Neural cell (in vitro differentiated cells): ENCODE results near the gene RHO. TPM values are rescaled to one million over a fixed set of nuclear protein-coding genes. Genes with fewer than 3 reads are reported as not detected.

Experiments
- H2AFZ ChIP-seq: fragments of 200-600, 300-800 bp; sonication (generic), shearing (Covaris generic); 2 replicates; pipeline ENCODE4 v1.6.0; 2014; ENCODE audit warnings: low read depth, mild to moderate bottlenecking, antibody characterized with exemption, low read length, moderate library complexity
- H3F3A ChIP-seq: fragments of 200-600 bp; shearing (Covaris generic); 2 replicates; pipeline ENCODE4 v1.6.1; 2016; ENCODE audit warnings: mild to moderate bottlenecking, moderate library complexity, mixed read lengths, antibody characterized with exemption, low read length; ENCODE audit not compliant: insufficient read depth, poor library complexity, severe bottlenecking
- H3K27ac ChIP-seq: fragments of 200-600, 300-800 bp; sonication (generic), shearing (Covaris generic); 2 replicates; pipeline ENCODE4 v1.5.1; 2014; ENCODE audit warnings: mild to moderate bottlenecking, low read length, moderate library complexity
- H3K27me3 ChIP-seq: fragments of 300-800, 200-600 bp; sonication (generic), shearing (Covaris generic); 2 replicates; pipeline ENCODE4 v1.6.0; 2014; ENCODE audit warnings: mild to moderate bottlenecking, low read depth, low read length, moderate library complexity; ENCODE audit not compliant: insufficient read depth
- H3K36me3 ChIP-seq: fragments of 300-800, 200-600 bp; sonication (generic), shearing (Covaris generic); 2 replicates; pipeline ENCODE4 v1.5.1; 2014; ENCODE audit warnings: mild to moderate bottlenecking, antibody characterized with exemption, low read length, moderate library complexity; ENCODE audit not compliant: insufficient read depth
- H3K4me2 ChIP-seq: fragments of 300-800, 200-600 bp; sonication (generic), shearing (Covaris generic); 2 replicates; pipeline ENCODE4 v1.6.0; 2014; ENCODE audit warnings: mild to moderate bottlenecking, low read length
- H3K4me3 ChIP-seq: fragments of 300-800, 200-600 bp; sonication (generic), shearing (Covaris generic); 2 replicates; pipeline ENCODE4 v1.5.1; 2014; ENCODE audit warnings: mild to moderate bottlenecking, low read length, moderate library complexity
- H3K79me2 ChIP-seq: fragments of 200-600 bp; shearing (Covaris generic); replicated peaks from 2 replicates; pipeline ENCODE4 v1.6.0; 2014; ENCODE audit warnings: mild to moderate bottlenecking, low read length, moderate library complexity; ENCODE audit not compliant: insufficient read depth
- H3K9ac ChIP-seq: fragments of 300-800, 200-600 bp; sonication (generic), shearing (Covaris generic); 2 replicates; pipeline ENCODE4 v1.6.1; 2016; ENCODE audit warnings: mild to moderate bottlenecking, low read length, mixed read lengths
- H3K9me2 ChIP-seq: fragments of 200-600 bp; shearing (Covaris generic); 2 replicates; pipeline ENCODE4 v1.6.1; 2016; ENCODE audit warnings: mild to moderate bottlenecking, low read length, mixed read lengths; ENCODE audit not compliant: insufficient read depth
- H3K9me3 ChIP-seq: fragments of 200-600, 300-800 bp; sonication (generic), shearing (Covaris generic); 2 replicates; pipeline ENCODE4 v1.6.1; 2016; ENCODE audit warnings: mild to moderate bottlenecking, mixed run types, low read length, moderate library complexity, mixed read lengths
- H4K20me1 ChIP-seq: fragments of 200-600 bp; shearing (Covaris generic); 2 replicates; pipeline ENCODE4 v1.6.1; 2016; ENCODE audit warnings: mild to moderate bottlenecking, mixed run types; ENCODE audit not compliant: insufficient read depth
- EP300 ChIP-seq: fragments of 450-650 bp; conservative IDR thresholded peaks from 2 replicates; pipeline ENCODE4 v1.6.1; 2014; ENCODE audit warnings: antibody characterized with exemption, mild to moderate bottlenecking, moderate library complexity; ENCODE audit not compliant: poor library complexity, severe bottlenecking
- EZH2 ChIP-seq: fragments of 200-600, 300-800 bp; shearing (Covaris generic), sonication (generic); IDR thresholded peaks from 2 replicates; pipeline ENCODE4 v1.6.1; 2014; ENCODE audit warnings: antibody characterized with exemption, low read length, borderline replicate concordance, mild to moderate bottlenecking; ENCODE audit not compliant: insufficient read depth, poor library complexity, severe bottlenecking
- MXI1 ChIP-seq: fragments of 450-650 bp; conservative IDR thresholded peaks from 2 replicates; pipeline ENCODE4 v1.6.1; 2014; ENCODE audit warnings: antibody characterized with exemption, mild to moderate bottlenecking; ENCODE audit not compliant: poor library complexity, severe bottlenecking
- POLR2AphosphoS5 ChIP-seq: IDR thresholded peaks from 2 replicates; pipeline ENCODE4 v1.6.1; 2012
- RAD21 ChIP-seq: fragments of 450-650 bp; conservative IDR thresholded peaks from 2 replicates; pipeline ENCODE4 v1.6.1; 2014; ENCODE audit warnings: antibody characterized with exemption, mild to moderate bottlenecking, moderate library complexity
- SMC3 ChIP-seq: fragments of 450-650 bp; conservative IDR thresholded peaks from 2 replicates; pipeline ENCODE4 v1.6.1; 2014; ENCODE audit warnings: antibody characterized with exemption, mild to moderate bottlenecking, moderate library complexity; ENCODE audit not compliant: poor library complexity
- TAF1 ChIP-seq: IDR thresholded peaks from 2 replicates; pipeline ENCODE4 v1.6.1; 2012; ENCODE audit warnings: low read depth
- polyA plus RNA-seq: library from polyadenylated mRNA; depleted of rRNA; stranded (reverse); fragments of >200 nt; gene quantifications from 2 replicates; pipeline ENCODE4 v1.2.3, GENCODE V29; 2014
- TF ChIP-seq, protein P1 (sequence below): IDR thresholded peaks from 2 replicates; pipeline ENCODE4 v1.6.1; 2012; ENCODE audit warnings: borderline replicate concordance
- TF ChIP-seq, protein P2 (sequence below): fragments of 450-650 bp; IDR thresholded peaks from 2 replicates; pipeline ENCODE4 v1.5.1; 2014; ENCODE audit warnings: antibody characterized with exemption, mild to moderate bottlenecking, moderate library complexity; ENCODE audit not compliant: poor library complexity, severe bottlenecking

RHO gene
- polyA plus RNA-seq, 1 donor from 2014 or later: not detected

DNA sequence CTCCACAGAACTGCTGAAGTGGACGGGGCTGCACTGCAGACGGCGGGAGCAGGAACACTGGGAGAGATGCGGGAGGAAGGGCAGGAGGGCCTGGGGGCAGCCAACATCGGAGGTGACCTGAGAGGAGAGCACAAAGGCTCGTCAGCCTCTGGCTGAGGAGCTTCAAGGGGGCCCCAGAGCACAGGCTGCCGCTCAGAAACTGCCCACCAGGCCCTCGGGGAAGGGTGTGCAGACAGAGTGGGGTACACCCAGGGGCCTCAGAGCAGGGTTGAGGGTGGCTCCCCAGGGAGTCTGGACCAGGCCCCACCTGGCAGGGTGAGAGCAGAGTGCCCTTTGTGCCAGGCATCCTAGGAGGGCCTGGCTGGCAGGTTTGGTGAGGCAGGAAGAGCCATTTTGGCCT is 14.7 kb upstream of the RHO start:
- H2AFZ ChIP-seq: no peak overlapping the region
- no peak overlapping the region for H3K4me3 ChIP-seq
- H3F3A ChIP-seq: no peaks in the 10 kb centered on the region
- no peaks in the 10 kb centered on the region for H3K27me3 ChIP-seq
- no peaks in the 10 kb centered on the region for H3K79me2 ChIP-seq
- H4K20me1 ChIP-seq: no peaks in the 10 kb centered on the region
- no peak overlapping the region for H3K27ac ChIP-seq
- H3K36me3 ChIP-seq: no peaks in the 10 kb centered on the region
- no peaks in the 10 kb centered on the region for H3K9me3 ChIP-seq
- no peaks in the 10 kb centered on the region for H3K9me2 ChIP-seq
- TF ChIP-seq RAD21 (no peak), TAF1 (no peak), EZH2 (no peak), POLR2AphosphoS5 (no peak), SMC3 (no peak), EP300 (no peak), MXI1 (no peak)
- TF ChIP-seq, protein P1, sequence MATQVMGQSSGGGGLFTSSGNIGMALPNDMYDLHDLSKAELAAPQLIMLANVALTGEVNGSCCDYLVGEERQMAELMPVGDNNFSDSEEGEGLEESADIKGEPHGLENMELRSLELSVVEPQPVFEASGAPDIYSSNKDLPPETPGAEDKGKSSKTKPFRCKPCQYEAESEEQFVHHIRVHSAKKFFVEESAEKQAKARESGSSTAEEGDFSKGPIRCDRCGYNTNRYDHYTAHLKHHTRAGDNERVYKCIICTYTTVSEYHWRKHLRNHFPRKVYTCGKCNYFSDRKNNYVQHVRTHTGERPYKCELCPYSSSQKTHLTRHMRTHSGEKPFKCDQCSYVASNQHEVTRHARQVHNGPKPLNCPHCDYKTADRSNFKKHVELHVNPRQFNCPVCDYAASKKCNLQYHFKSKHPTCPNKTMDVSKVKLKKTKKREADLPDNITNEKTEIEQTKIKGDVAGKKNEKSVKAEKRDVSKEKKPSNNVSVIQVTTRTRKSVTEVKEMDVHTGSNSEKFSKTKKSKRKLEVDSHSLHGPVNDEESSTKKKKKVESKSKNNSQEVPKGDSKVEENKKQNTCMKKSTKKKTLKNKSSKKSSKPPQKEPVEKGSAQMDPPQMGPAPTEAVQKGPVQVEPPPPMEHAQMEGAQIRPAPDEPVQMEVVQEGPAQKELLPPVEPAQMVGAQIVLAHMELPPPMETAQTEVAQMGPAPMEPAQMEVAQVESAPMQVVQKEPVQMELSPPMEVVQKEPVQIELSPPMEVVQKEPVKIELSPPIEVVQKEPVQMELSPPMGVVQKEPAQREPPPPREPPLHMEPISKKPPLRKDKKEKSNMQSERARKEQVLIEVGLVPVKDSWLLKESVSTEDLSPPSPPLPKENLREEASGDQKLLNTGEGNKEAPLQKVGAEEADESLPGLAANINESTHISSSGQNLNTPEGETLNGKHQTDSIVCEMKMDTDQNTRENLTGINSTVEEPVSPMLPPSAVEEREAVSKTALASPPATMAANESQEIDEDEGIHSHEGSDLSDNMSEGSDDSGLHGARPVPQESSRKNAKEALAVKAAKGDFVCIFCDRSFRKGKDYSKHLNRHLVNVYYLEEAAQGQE: no peak
- TF ChIP-seq, protein P2, sequence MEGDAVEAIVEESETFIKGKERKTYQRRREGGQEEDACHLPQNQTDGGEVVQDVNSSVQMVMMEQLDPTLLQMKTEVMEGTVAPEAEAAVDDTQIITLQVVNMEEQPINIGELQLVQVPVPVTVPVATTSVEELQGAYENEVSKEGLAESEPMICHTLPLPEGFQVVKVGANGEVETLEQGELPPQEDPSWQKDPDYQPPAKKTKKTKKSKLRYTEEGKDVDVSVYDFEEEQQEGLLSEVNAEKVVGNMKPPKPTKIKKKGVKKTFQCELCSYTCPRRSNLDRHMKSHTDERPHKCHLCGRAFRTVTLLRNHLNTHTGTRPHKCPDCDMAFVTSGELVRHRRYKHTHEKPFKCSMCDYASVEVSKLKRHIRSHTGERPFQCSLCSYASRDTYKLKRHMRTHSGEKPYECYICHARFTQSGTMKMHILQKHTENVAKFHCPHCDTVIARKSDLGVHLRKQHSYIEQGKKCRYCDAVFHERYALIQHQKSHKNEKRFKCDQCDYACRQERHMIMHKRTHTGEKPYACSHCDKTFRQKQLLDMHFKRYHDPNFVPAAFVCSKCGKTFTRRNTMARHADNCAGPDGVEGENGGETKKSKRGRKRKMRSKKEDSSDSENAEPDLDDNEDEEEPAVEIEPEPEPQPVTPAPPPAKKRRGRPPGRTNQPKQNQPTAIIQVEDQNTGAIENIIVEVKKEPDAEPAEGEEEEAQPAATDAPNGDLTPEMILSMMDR: no peak
- H3K4me2 ChIP-seq: no peak overlapping the region
- no peak overlapping the region for H3K9ac ChIP-seq

DNA sequence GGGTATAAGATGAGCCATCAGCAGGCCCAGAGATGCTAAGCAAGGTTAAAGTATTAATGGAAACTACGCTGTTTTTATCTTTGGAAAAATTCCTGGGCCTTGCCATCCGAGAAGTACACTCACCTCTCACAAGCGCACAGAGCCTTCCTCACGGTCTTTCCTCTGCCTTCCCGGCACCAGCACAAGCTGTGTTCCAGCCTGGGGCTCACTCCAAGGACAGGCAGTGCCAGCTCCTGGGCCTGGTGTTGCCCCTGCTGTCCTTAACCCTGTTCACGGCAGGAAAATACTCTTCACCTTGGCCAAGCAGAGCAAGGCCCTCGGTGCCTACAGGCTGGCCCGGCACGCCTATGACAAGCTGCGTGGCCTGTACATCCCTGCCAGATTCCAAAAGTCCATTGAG is 14.3 kb upstream of the RHO start:
- no peaks in the 10 kb centered on the region for H3K79me2 ChIP-seq
- H4K20me1 ChIP-seq: no peaks in the 10 kb centered on the region
- no peaks in the 10 kb centered on the region for H3K36me3 ChIP-seq
- no peak overlapping the region for H3K4me3 ChIP-seq
- no peak overlapping the region for H3K9ac ChIP-seq
- H3K27ac ChIP-seq: no peak overlapping the region
- H3K9me2 ChIP-seq: no peaks in the 10 kb centered on the region
- no peaks in the 10 kb centered on the region for H3K27me3 ChIP-seq
- no peak overlapping the region for H3K4me2 ChIP-seq
- TF ChIP-seq RAD21: no peak
- no peak for TF ChIP-seq MXI1
- TF ChIP-seq POLR2AphosphoS5: no peak
- no peak for TF ChIP-seq EP300
- TF ChIP-seq, protein P2: no peak
- TF ChIP-seq TAF1: no peak
- TF ChIP-seq, protein P1: no peak
- TF ChIP-seq SMC3: no peak
- no peak for TF ChIP-seq EZH2
- no peak overlapping the region for H2AFZ ChIP-seq
- no peaks in the 10 kb centered on the region for H3F3A ChIP-seq
- H3K9me3 ChIP-seq: no peaks in the 10 kb centered on the region
